H9 (cell line): Measurements from ENCODE around the gene MED13L. TPM values are rescaled to one million over a fixed set of nuclear protein-coding genes. Genes with fewer than 3 reads are reported as not detected.

Experiments used
- DNase-seq: peaks from one replicate; pipeline ENCODE4 v3.0.0-alpha.2; 2017
- H2AFZ ChIP-seq: one replicate; pipeline ENCODE4 v1.6.1; 2013; ENCODE audit warnings: mild to moderate bottlenecking, low read length, control low read depth, moderate library complexity
- H2AK5ac ChIP-seq: 2 replicates; pipeline ENCODE4 v1.6.1; 2013; ENCODE audit warnings: low read length, control low read depth, mixed read lengths; ENCODE audit not compliant: insufficient read length
- H2BK120ac ChIP-seq: one replicate; pipeline ENCODE4 v1.6.1; 2013; ENCODE audit warnings: low read depth, mild to moderate bottlenecking, low read length, control low read depth, inconsistent platforms; ENCODE audit not compliant: poor library complexity, severe bottlenecking
- H2BK12ac ChIP-seq: 2 replicates; pipeline ENCODE4 v1.6.1; 2013; ENCODE audit warnings: low read length, control low read depth, mixed read lengths, low read depth; ENCODE audit not compliant: insufficient read length
- H2BK15ac ChIP-seq: 2 replicates; pipeline ENCODE4 v1.6.1; 2013; ENCODE audit warnings: low read depth, low read length, control low read depth
- H2BK20ac ChIP-seq: one replicate; pipeline ENCODE4 v1.6.1; 2013; ENCODE audit warnings: low read depth, mild to moderate bottlenecking, low read length, control low read depth, inconsistent platforms; ENCODE audit not compliant: poor library complexity, severe bottlenecking
- H2BK5ac ChIP-seq: 2 replicates; pipeline ENCODE4 v1.6.1; 2013; ENCODE audit warnings: low read length, control low read depth, mixed read lengths; ENCODE audit not compliant: insufficient read length
- H3K14ac ChIP-seq: 2 replicates; pipeline ENCODE4 v1.6.1; 2013; ENCODE audit warnings: low read length, control low read depth; ENCODE audit not compliant: insufficient read depth
- H3K18ac ChIP-seq: 2 replicates; pipeline ENCODE4 v1.6.1; 2013; ENCODE audit warnings: low read depth, mild to moderate bottlenecking, mixed read lengths, low read length, control low read depth; ENCODE audit not compliant: insufficient read length
- H3K23ac ChIP-seq: 2 replicates; pipeline ENCODE4 v1.6.1; 2013; ENCODE audit warnings: low read length, control low read depth, mixed read lengths, low read depth; ENCODE audit not compliant: insufficient read length
- H3K23me2 ChIP-seq: 2 replicates; pipeline ENCODE4 v1.6.1; 2013; ENCODE audit warnings: low read depth, mild to moderate bottlenecking, mixed read lengths, low read length, control low read depth; ENCODE audit not compliant: insufficient read length, poor library complexity, severe bottlenecking
- H3K27ac ChIP-seq: 2 replicates; pipeline ENCODE4 v1.5.1; 2013; ENCODE audit warnings: low read length, control low read depth, mixed read lengths, low read depth; ENCODE audit not compliant: insufficient read length
- H3K27me3 ChIP-seq: 2 replicates; pipeline ENCODE4 v1.6.1; 2013; ENCODE audit warnings: low read length, control low read depth, inconsistent platforms; ENCODE audit not compliant: insufficient read depth
- H3K4ac ChIP-seq: 2 replicates; pipeline ENCODE4 v1.6.1; 2013; ENCODE audit warnings: low read depth, mild to moderate bottlenecking, control low read depth, inconsistent platforms, low read length, moderate library complexity
- H3K4me1 ChIP-seq: 2 replicates; pipeline ENCODE4 v1.6.1; 2013; ENCODE audit warnings: low read length, control low read depth, inconsistent platforms; ENCODE audit not compliant: insufficient read depth
- H3K4me2 ChIP-seq: 2 replicates; pipeline ENCODE4 v1.6.1; 2013; ENCODE audit warnings: low read length, control low read depth, mixed read lengths; ENCODE audit not compliant: insufficient read length, insufficient read depth
- H3K56ac ChIP-seq: 2 replicates; pipeline ENCODE4 v1.6.1; 2013; ENCODE audit warnings: low read depth, mild to moderate bottlenecking, mixed read lengths, low read length, control low read depth; ENCODE audit not compliant: insufficient read length
- H3K79me1 ChIP-seq: 2 replicates; pipeline ENCODE4 v1.6.1; 2013; ENCODE audit warnings: low read depth, mild to moderate bottlenecking, moderate library complexity, low read length, control low read depth, inconsistent platforms; ENCODE audit not compliant: insufficient read depth, poor library complexity, severe bottlenecking
- H3K79me2 ChIP-seq: 2 replicates; pipeline ENCODE4 v1.6.1; 2013; ENCODE audit warnings: low read length, control low read depth, inconsistent platforms; ENCODE audit not compliant: insufficient read depth
- H3K9ac ChIP-seq: 2 replicates; pipeline ENCODE4 v1.6.1; 2013; ENCODE audit warnings: low read length, control low read depth, mixed read lengths; ENCODE audit not compliant: insufficient read length; ENCODE audit errors: extremely low read depth
- H3K9me3 ChIP-seq: one replicate; pipeline ENCODE4 v1.6.1; 2013; ENCODE audit warnings: low read depth, low read length, inconsistent platforms; ENCODE audit not compliant: control insufficient read depth
- H3T11ph ChIP-seq: one replicate; pipeline ENCODE4 v1.6.1; 2013; ENCODE audit warnings: mild to moderate bottlenecking, low read length, control low read depth, inconsistent platforms
- H4K20me1 ChIP-seq: one replicate; pipeline ENCODE4 v1.6.1; 2013; ENCODE audit not compliant: control insufficient read depth, insufficient read length, insufficient read depth
- H4K5ac ChIP-seq: 2 replicates; pipeline ENCODE4 v1.6.1; 2013; ENCODE audit warnings: low read depth, mild to moderate bottlenecking, mixed read lengths, low read length, control low read depth; ENCODE audit not compliant: insufficient read length
- H4K8ac ChIP-seq: replicated peaks from 2 replicates; pipeline ENCODE4 v1.6.1; 2013; ENCODE audit warnings: low read length, control low read depth, mixed read lengths, low read depth; ENCODE audit not compliant: insufficient read length
- H4K91ac ChIP-seq: 2 replicates; pipeline ENCODE4 v1.6.1; 2013; ENCODE audit warnings: low read depth, mild to moderate bottlenecking, moderate library complexity, mixed read lengths, low read length, control low read depth; ENCODE audit not compliant: insufficient read length
- H3K27ac Mint-ChIP-seq, 3 experiments: 2 replicates in 2 of 3; 3 replicates in 1 of 3; pipeline ENCODE4 v1.8.0; 2020 to 2021; ENCODE audit warnings: mixed read lengths in 3 of 3, mild to moderate bottlenecking in 1 of 3, moderate library complexity in 1 of 3
- H3K27me3 Mint-ChIP-seq: 2 replicates; pipeline ENCODE4 v1.8.0; 2021; ENCODE audit warnings: low read depth, mild to moderate bottlenecking, moderate library complexity, mixed read lengths
- H3K36me3 Mint-ChIP-seq, 3 experiments: 2 replicates in 2 of 3; 3 replicates in 1 of 3; pipeline ENCODE4 v1.8.0; 2020 to 2021; ENCODE audit warnings: low read depth in 3 of 3, mixed read lengths in 3 of 3; ENCODE audit not compliant: insufficient read depth in 1 of 3
- H3K4me1 Mint-ChIP-seq, 2 experiments: 2 replicates each; pipeline ENCODE4 v1.8.0; 2020; ENCODE audit warnings: mixed read lengths in 2 of 2
- H3K4me3 Mint-ChIP-seq, 2 experiments: 2 replicates in 1 of 2; 3 replicates in 1 of 2; pipeline ENCODE4 v1.8.0; 2020 to 2021; ENCODE audit warnings: mild to moderate bottlenecking in 2 of 2, mixed read lengths in 2 of 2, moderate library complexity in 1 of 2
- H3K9me3 Mint-ChIP-seq, 2 experiments: 2 replicates in 1 of 2; 3 replicates in 1 of 2; pipeline ENCODE4 v1.8.0; 2020; ENCODE audit warnings: mild to moderate bottlenecking in 2 of 2, mixed read lengths in 2 of 2, moderate library complexity in 1 of 2
- WGBS: extraction: QIAGEN DNeasy Blood & Tissue Kit; methylation state at CpG from one replicate; pipeline ENCODE4 v1.1.7; 2013; ENCODE audit warnings: missing lambda C conversion rate, low lambda C conversion rate, mixed read lengths; ENCODE audit not compliant: insufficient read length; ENCODE audit errors: extremely low coverage; 5-methylcytosine and 5-hydroxymethylcytosine counted together
- total RNA-seq: library from RNA; stranded (reverse); gene quantifications from 2 replicates; pipeline ENCODE4 v1.2.1, GENCODE V29; 2021
- TF ChIP-seq, protein P1 (sequence below): fragments of 200-600 bp; sonication (generic); conservative IDR thresholded peaks from 3 replicates; pipeline ENCODE4 v1.8.0; 2021; ENCODE audit warnings: antibody characterized with exemption, mild to moderate bottlenecking

The MED13L gene
- total RNA-seq, 1 experiment from 2014 or later, result 52.4 TPM

DNA sequence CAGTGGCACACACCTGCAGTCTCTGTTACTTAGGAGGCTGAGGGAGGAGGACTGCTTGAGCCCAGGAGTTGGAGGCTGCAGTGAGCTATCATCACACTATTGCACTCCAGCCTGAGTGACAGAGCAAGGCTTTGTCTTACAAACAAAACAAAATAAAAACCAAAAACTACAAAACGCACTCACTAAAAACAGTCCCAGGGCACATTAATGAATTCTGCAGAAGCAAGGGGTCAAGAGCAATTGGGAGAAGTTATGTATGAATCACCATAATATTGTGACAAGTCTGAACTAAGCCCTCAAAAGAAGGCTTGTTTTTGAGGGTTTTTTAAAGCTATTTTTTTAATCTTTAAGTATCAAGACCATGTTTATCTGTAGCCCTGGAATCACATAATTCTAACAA, 201.1 kb downstream of the MED13L start:
- DNase-seq, result no peak

More for the DNA sequence above, 201.1 kb downstream of the MED13L start:
- Histone ChIP-seq H2AK5ac (no peak overlapping the region), H4K8ac (no peak overlapping the region), H2BK5ac (no peak overlapping the region), H3K27ac (no peak overlapping the region), H3K79me1 (no peaks in the 10 kb centered on the region), H2BK20ac (no peak overlapping the region), H2BK120ac (no peak overlapping the region), H3K79me2 (peaks cover 2% of the 10 kb centered on the region), H3K56ac (no peak overlapping the region), H3K4ac (no peak overlapping the region), H3K23me2 (no peaks in the 10 kb centered on the region), H4K20me1 (no peaks in the 10 kb centered on the region), H3K18ac (no peak overlapping the region), H3K9ac (no peak overlapping the region), H3K23ac (no peak overlapping the region), H3K9me3 (no peaks in the 10 kb centered on the region), H2AFZ (no peak overlapping the region), H3K4me1 (0 out of 2 replicates have a peak, but pooled peaks cover 3% of the 10 kb centered on the region), H3K14ac (no peak overlapping the region), H4K91ac (no peak overlapping the region), H3K4me2 (no peak overlapping the region), H2BK12ac (no peak overlapping the region), H4K5ac (no peak overlapping the region), H2BK15ac (no peak overlapping the region), H3T11ph (no peak overlapping the region), H3K27me3 (no peaks in the 10 kb centered on the region)
- Mint-ChIP-seq H3K36me3 (no peaks in the 10 kb centered on the region), H3K9me3 (no peaks in the 10 kb centered on the region), H3K27me3 (no peaks in the 10 kb centered on the region), H3K4me1 (peaks cover 28 to 35% of the 10 kb centered on the region in 2 experiments), H3K27ac (peak overlapping the region in 1 of 3 experiments; percentile 77; a peak in 1 of 7 replicates), H3K4me3 (no peak overlapping the region)
- TF ChIP-seq, protein P1, sequence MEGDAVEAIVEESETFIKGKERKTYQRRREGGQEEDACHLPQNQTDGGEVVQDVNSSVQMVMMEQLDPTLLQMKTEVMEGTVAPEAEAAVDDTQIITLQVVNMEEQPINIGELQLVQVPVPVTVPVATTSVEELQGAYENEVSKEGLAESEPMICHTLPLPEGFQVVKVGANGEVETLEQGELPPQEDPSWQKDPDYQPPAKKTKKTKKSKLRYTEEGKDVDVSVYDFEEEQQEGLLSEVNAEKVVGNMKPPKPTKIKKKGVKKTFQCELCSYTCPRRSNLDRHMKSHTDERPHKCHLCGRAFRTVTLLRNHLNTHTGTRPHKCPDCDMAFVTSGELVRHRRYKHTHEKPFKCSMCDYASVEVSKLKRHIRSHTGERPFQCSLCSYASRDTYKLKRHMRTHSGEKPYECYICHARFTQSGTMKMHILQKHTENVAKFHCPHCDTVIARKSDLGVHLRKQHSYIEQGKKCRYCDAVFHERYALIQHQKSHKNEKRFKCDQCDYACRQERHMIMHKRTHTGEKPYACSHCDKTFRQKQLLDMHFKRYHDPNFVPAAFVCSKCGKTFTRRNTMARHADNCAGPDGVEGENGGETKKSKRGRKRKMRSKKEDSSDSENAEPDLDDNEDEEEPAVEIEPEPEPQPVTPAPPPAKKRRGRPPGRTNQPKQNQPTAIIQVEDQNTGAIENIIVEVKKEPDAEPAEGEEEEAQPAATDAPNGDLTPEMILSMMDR, result no peak
- WGBS, result no CpG with 5 or more reads among the region's 1 CpG
